IPS-15b (cell line): Measurements from ENCODE around the gene TAGLN3.
"Not testable (repeated sequence)": the region's sequence is repeated elsewhere in the genome, so short reads cannot be mapped to it uniquely, and the experiment has no call there.

Source experiments
- H3K27me3 ChIP-seq: one replicate; pipeline ENCODE4 v1.6.1; 2013; ENCODE audit warnings: low read length; ENCODE audit not compliant: control insufficient read depth, insufficient read depth
- H3K36me3 ChIP-seq: one replicate; pipeline ENCODE4 v1.6.1; 2013; ENCODE audit warnings: low read length; ENCODE audit not compliant: control insufficient read depth, insufficient read depth
- H3K4me1 ChIP-seq: one replicate; pipeline ENCODE4 v1.6.1; 2013; ENCODE audit warnings: mild to moderate bottlenecking, low read length; ENCODE audit not compliant: control insufficient read depth, insufficient read depth
- H3K4me3 ChIP-seq: one replicate; pipeline ENCODE4 v1.5.1; 2013; ENCODE audit warnings: low read depth, low read length
- H3K9ac ChIP-seq: one replicate; pipeline ENCODE4 v1.6.1; 2013; ENCODE audit warnings: low read depth, mild to moderate bottlenecking, low read length
- H3K9me3 ChIP-seq: one replicate; pipeline ENCODE4 v1.6.1; 2013; ENCODE audit warnings: mild to moderate bottlenecking, low read length; ENCODE audit not compliant: control insufficient read depth, insufficient read depth

Gene TAGLN3

DNA sequence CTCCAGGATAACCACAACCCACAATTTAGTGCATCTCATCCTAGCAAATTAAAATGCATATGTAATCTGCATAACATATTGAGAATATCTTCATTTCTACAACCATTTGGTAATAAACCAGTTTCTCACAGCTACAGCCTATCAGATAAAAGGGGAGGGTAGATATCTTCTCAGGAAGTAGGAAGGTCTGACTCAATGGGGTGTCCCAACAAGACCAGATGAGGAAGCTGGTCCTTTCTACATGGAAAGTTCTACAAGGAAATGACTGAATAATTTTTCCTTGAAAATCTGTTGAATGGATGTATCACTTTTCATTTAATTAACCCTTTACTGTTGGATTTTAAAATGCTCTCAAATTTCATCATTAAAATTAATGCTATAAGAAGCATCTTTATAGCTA, 18.4 kb downstream of the TAGLN3 start:
- H3K4me3 ChIP-seq = no peak overlapping the region
- no peaks in the 10 kb centered on the region for H3K4me1 ChIP-seq
- H3K27me3 ChIP-seq = no peaks in the 10 kb centered on the region
- H3K36me3 ChIP-seq = no peaks in the 10 kb centered on the region
- no peak overlapping the region for H3K9ac ChIP-seq
- H3K9me3 ChIP-seq = no peaks in the 10 kb centered on the region

GRCh38 chr3:112018712-112019111, 20.0 kb downstream of the TAGLN3 start:
- Histone ChIP-seq H3K27me3 (no peaks in the 10 kb centered on the region), H3K4me1 (no peaks in the 10 kb centered on the region), H3K36me3 (no peaks in the 10 kb centered on the region), H3K9me3 (no peaks in the 10 kb centered on the region), H3K9ac (no peak overlapping the region), H3K4me3 (no peak overlapping the region)

DNA sequence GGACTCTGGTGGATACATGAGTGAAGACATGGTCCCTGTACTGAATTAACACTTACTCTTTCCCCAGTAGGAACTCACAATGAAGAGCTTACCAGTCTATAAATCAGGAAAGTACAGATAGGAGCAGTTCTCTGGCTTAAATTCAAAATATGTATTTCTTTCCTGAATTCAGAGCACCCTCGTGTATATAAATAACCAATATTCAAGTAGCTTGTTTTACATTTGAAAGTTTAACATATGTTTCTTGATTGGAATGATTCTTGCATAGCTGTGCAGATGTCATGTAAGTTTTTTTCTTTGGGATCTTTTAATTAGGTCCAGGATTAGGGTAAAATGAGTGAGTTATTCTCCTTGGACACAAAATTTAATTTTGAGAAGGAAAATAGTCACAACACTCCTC, 21.0 kb downstream of the TAGLN3 start:
- no peaks in the 10 kb centered on the region for H3K4me1 ChIP-seq
- no peak overlapping the region for H3K9ac ChIP-seq
- no peaks in the 10 kb centered on the region for H3K27me3 ChIP-seq
- no peaks in the 10 kb centered on the region for H3K9me3 ChIP-seq
- H3K4me3 ChIP-seq = no peak overlapping the region
- no peaks in the 10 kb centered on the region for H3K36me3 ChIP-seq

- no peaks in the 10 kb centered on the region for H3K4me1 ChIP-seq
- no peaks in the 10 kb centered on the region for H3K9me3 ChIP-seq
- H3K9ac ChIP-seq = no peak overlapping the region
- no peak overlapping the region for H3K4me3 ChIP-seq
- no peaks in the 10 kb centered on the region for H3K36me3 ChIP-seq
- no peaks in the 10 kb centered on the region for H3K27me3 ChIP-seq
These were observed 22.0 kb downstream of the TAGLN3 start for GRCh38 chr3:112020674-112021085.

DNA sequence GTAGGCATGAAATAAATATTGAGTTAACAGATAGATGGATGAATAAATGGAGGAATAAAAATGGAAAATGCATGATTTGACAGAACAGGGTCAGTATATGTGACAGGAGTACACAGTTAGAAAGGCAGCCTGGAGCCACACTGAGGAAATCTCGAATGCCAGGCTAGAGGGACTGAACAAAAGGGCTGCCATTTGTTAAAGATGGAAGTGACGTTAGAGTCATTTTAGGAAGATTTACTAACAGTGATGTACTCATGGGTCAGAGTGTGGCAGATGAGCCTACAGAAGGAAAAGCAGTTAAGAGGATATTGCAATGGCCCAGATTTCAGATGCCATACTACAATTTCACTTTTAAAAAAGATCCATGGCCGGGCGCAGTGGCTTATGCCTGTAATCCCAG, 28.4 kb downstream of the TAGLN3 start:
- no peaks in the 10 kb centered on the region for H3K9me3 ChIP-seq
- H3K9ac ChIP-seq = no peak overlapping the region
- H3K4me3 ChIP-seq = no peak overlapping the region
- H3K4me1 ChIP-seq = no peaks in the 10 kb centered on the region
- H3K27me3 ChIP-seq = no peaks in the 10 kb centered on the region
- no peaks in the 10 kb centered on the region for H3K36me3 ChIP-seq

DNA sequence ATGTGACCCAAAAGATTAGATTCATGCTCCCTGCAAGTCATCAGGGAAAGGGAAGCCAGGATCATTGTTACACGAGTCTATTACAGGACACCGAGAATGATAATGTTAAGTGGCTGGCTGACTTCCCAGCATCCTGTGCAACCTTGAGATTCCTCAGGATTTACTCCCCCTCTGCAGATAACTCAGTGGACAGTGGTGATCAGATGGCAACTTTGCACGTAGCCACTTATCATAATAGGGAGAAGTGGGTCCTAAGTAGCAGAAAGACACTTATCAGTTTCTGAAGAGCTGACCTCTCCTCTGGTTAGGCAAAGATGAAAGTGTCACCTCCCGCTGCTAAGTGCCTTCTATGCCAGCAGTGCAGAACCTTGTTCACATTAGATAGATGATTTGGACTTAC, 29.1 kb downstream of the TAGLN3 start:
- H3K36me3 ChIP-seq = no peaks in the 10 kb centered on the region
- H3K4me1 ChIP-seq = no peaks in the 10 kb centered on the region
- no peak overlapping the region for H3K4me3 ChIP-seq
- no peak overlapping the region for H3K9ac ChIP-seq
- H3K27me3 ChIP-seq = no peaks in the 10 kb centered on the region
- no peaks in the 10 kb centered on the region for H3K9me3 ChIP-seq

DNA sequence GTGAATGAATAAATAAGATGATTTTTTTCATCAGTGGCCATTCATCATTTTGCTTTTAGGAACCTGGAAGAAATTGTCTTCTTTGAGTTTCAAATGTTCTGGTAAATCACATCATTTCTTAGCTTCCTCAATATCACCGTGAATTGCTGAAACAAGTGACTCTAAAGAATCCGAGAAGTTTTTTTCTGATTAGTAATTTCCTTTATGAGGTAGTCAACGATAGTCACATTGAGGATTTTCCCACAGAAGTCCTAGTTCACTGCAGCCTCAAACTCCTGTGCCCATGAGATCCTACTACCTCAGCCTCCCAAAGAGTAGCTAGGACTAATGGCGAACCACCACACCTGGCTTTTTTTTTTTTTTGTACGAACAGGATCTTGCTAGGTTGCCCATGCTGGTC, 32.2 kb downstream of the TAGLN3 start:
- H3K4me3 ChIP-seq = no peak overlapping the region
- no peaks in the 10 kb centered on the region for H3K36me3 ChIP-seq
- H3K9ac ChIP-seq = no peak overlapping the region
- no peaks in the 10 kb centered on the region for H3K27me3 ChIP-seq
- no peaks in the 10 kb centered on the region for H3K9me3 ChIP-seq
- H3K4me1 ChIP-seq = no peaks in the 10 kb centered on the region

GRCh38 chr3:112032098-112032731, 33.5 kb downstream of the TAGLN3 start:
- no peaks in the 10 kb centered on the region for H3K9me3 ChIP-seq
- H3K4me3 ChIP-seq = no peak overlapping the region
- no peak overlapping the region for H3K9ac ChIP-seq
- no peaks in the 10 kb centered on the region for H3K27me3 ChIP-seq
- H3K36me3 ChIP-seq = no peaks in the 10 kb centered on the region
- no peaks in the 10 kb centered on the region for H3K4me1 ChIP-seq

DNA sequence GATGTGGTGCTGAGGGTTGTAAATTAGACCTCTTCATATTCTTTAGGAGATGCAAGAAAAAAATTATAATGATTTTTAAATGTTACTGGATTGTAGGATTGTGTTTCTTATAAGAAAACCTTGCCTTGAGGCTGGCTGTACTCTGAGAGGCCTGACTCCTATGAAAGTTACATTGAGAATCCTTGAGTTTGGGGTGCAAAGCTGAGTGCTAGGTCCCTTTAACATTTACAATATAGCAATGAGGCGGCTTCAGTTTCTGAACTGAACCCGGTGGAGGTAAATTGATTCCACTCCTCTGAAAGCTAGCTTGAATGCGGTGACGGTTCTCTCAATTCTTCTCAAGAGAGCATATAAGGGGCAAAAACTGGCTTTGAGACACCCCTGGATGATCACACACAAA, 35.7 kb downstream of the TAGLN3 start, which contains the start of gene TMPRSS7:
TMPRSS7 (plus strand) TSS at position 301 of the 400 bp plus-strand sequence. CDS start 110 bp downstream, outside the sequence.
- no peak within 1 kb of the TSS for H3K9ac ChIP-seq
- H3K4me3 ChIP-seq = no peak within 1 kb of the TSS
- no peaks in the 10 kb centered on the region for H3K4me1 ChIP-seq
- H3K36me3 ChIP-seq = no peaks in the 10 kb centered on the region
- H3K9me3 ChIP-seq = no peaks in the 10 kb centered on the region
- H3K27me3 ChIP-seq = no peaks in the 10 kb centered on the region

- H3K9ac ChIP-seq = no peak overlapping the region
- H3K4me1 ChIP-seq = no peaks in the 10 kb centered on the region
- no peaks in the 10 kb centered on the region for H3K27me3 ChIP-seq
- no peaks in the 10 kb centered on the region for H3K36me3 ChIP-seq
- no peak overlapping the region for H3K4me3 ChIP-seq
- no peaks in the 10 kb centered on the region for H3K9me3 ChIP-seq
These were observed 36.5 kb downstream of the TAGLN3 start for GRCh38 chr3:112035241-112035640.

- H3K4me1 ChIP-seq, H3K27me3 ChIP-seq, H3K4me3 ChIP-seq, H3K9me3 ChIP-seq, H3K9ac ChIP-seq, H3K36me3 ChIP-seq: not testable (repeated sequence)
These were observed 38.5 kb downstream of the TAGLN3 start for GRCh38 chr3:112037194-112037593.

DNA sequence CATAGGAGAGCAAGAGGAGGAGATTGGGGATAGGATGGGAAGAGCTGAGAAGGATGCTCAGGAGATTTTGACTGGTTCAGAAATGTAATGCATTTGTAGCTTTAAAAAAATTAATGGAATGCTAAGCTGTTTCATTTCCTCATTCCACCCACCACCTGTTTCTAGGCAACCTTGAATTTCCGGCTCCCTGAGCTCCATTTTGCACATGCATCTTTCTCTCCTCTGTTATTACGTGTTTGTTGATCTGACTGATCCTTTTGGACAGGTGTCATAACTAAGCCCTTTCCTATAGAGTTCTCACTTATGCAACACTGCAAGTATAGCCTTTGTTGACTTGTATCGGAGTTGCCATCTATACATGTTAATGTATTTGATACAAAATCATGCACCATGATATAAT, 40.1 kb downstream of the TAGLN3 start:
- no peaks in the 10 kb centered on the region for H3K27me3 ChIP-seq
- no peak overlapping the region for H3K4me3 ChIP-seq
- no peak overlapping the region for H3K9ac ChIP-seq
- H3K9me3 ChIP-seq = no peaks in the 10 kb centered on the region
- peaks cover 7% of the 10 kb centered on the region for H3K4me1 ChIP-seq
- H3K36me3 ChIP-seq = no peaks in the 10 kb centered on the region
